GM19468 (cell line): ENCODE results near the gene IRS4.
A peak's percentile ranks its signal among the peaks of the same experiment; 100 is the strongest.

ENCODE experiments used
- ATAC-seq: cut with Tn5 transposase; IDR thresholded peaks from one replicate; pipeline ENCODE4 v1.9.1; 2021; ENCODE audit warnings: mild to moderate bottlenecking, moderate library complexity, moderate number of reproducible peaks; ENCODE audit not compliant: unreplicated experiment; ENCODE audit errors: extremely low read depth

Gene IRS4

GRCh38 chrX:108736509-108737479, at the start of gene IRS4:
Gene IRS4 (minus strand): TSS chrX:108736563.
- ATAC-seq = no peak

- ATAC-seq = no peak
Observed at GRCh38 chrX:108772549-108772948, 36.2 kb upstream of the IRS4 start.

- ATAC-seq = no peak
Observed at GRCh38 chrX:108763559-108763958, 27.2 kb upstream of the IRS4 start.

GRCh38 chrX:108740299-108740774, 4.0 kb upstream of the IRS4 start:
- ATAC-seq = no peak

DNA sequence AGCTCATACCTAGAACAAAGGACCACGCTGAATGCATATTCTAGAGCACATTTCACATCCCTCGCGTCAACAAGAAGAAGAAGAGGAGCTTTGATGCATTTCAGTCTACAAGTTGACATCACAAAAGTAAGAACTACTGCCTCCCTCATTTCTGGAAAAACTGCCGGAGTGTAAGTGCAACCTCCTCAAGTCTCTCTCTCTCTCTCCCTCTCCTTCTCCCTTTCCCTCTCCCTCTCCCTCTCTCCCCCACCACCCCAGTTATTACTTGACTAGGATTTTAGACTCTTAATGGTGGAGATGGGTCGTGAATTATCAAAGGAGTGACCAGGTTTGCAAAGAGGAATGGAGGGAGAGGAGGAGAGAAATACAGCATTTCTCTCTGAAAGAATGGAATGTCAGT, 1.4 kb upstream of the IRS4 start:
- ATAC-seq = no peak

GRCh38 chrX:108735679-108736508, 469 bp downstream of the IRS4 start:
- ATAC-seq = no peak

- ATAC-seq = no peak
Observed at GRCh38 chrX:108735091-108735678, 1.2 kb downstream of the IRS4 start.

- no peak for ATAC-seq
Observed at GRCh38 chrX:108734426-108734825, 1.9 kb downstream of the IRS4 start.

DNA sequence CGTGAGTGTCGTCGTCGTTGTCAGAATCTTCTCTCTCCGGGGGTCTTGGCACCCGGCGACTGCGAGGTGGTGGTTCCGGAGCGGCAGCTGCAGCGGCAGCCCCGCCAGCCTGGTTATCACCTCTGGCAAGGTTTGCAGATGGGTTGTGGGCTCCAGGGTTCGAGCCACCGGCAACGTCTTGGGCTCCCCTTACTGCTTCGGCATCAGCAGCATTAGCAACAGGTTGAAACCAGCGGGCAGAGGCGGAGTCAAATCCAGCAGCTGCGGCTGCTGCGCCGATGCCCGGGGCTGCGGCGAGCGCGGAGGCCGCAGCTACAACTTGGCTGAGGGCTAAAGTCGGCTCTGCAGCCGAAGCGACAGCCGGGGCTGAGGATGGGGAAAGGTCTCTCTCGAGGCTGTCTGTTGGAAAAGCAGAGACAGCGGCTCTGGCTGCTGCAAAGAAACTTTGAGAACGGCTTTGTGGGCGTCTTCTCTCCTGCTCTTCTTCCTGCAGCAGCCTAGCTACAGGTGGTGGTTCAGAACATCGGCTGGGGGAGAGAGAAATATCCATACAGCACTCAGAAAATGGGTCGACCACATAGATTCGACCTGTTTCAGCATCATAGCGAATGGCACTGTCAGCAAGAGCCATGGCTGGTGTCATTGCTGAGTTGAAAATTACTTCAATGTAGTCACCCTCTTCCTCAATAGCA, 3.6 kb downstream of the IRS4 start:
- no peak for ATAC-seq

- ATAC-seq = no peak
Observed at GRCh38 chrX:108731153-108731552, 5.2 kb downstream of the IRS4 start.

DNA sequence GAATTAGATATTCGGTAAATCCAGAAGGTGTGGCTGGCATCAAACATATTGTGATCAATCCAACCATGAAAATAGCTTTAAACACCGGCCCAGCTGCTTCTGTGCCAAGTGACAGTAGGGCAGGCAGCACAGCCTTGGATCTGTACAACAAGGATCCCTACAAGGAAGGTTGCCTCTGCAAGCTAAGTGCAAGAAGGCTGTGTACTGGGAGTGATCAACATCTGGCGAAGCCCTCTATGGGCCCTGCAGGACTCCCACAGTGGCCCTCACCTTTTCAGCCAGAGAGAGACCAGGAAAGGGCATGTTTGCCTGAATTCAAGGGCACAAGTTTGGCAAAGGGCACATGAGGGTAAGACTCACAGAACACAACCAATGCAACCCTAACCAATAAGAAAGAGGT, 9.6 kb downstream of the IRS4 start:
- no peak for ATAC-seq

- no peak for ATAC-seq
Observed at GRCh38 chrX:108722561-108722960, 13.8 kb downstream of the IRS4 start.

DNA sequence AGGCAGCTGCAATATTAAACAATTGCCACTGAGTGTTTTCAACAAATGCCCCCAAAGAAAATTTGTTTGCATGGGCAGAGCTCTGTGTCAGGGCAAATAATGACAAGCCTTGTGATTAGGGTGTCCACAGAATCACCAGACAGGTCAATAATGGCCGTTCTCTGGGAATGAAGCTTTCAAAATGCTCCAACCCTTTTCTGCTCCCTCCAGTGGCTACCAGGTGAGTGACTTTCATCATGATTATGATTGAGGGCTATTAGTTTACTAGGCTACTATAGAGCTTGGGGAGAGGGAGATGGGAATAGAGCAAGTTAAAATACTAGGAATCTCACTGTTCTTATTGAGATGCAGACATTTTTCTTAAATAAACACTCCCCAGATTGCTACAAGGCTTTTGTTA, 23.5 kb downstream of the IRS4 start:
- ATAC-seq = no peak

GRCh38 chrX:108704839-108705238, 31.5 kb downstream of the IRS4 start:
- no peak for ATAC-seq

GRCh38 chrX:108702530-108702929, 33.8 kb downstream of the IRS4 start:
- no peak for ATAC-seq

- ATAC-seq = no peak
Observed at GRCh38 chrX:108701633-108702032, 34.7 kb downstream of the IRS4 start.

- ATAC-seq = peak; percentile 34
Observed at GRCh38 chrX:108699368-108699767, 37.0 kb downstream of the IRS4 start.

- no peak for ATAC-seq
Observed at GRCh38 chrX:108696690-108697089, 39.7 kb downstream of the IRS4 start.
